Measurements from ENCODE around the gene TEAD1. TPM values are rescaled to one million over a fixed set of nuclear protein-coding genes. Genes with fewer than 3 reads are reported as not detected.

The TEAD1 gene
- total and polyA plus RNA-seq, 4 donors = 9.1 to 38.4 (median 10.7) TPM

- WGBS = 87% methylated on average over 3 of the region's 3 CpGs
- no peak for TF ChIP-seq ZBTB33 (IDR thresholded peaks at IDR 0.05)
- no peak for TF ChIP-seq MAX (IDR thresholded peaks at IDR 0.05)
- no peak for TF ChIP-seq TAF1 (conservative IDR thresholded peaks at IDR 0.05)
- no peak for TF ChIP-seq HNF4G (IDR thresholded peaks at IDR 0.05)
- no peak for TF ChIP-seq REST (IDR thresholded peaks at IDR 0.05)
- peaks cover 0 to 12% (median 7%) of the 10 kb centered on the region in 4 donors for H3K36me3 ChIP-seq (ENCODE audit: control insufficient read depth in 4 of 4, insufficient read depth in 3 of 4, low read depth in 1 of 4, low read length in 3 of 4)
Observed at GRCh38 chr11:12761029-12761428, 86.8 kb downstream of the TEAD1 start.

GRCh38 chr11:12762278-12762677, 88.1 kb downstream of the TEAD1 start:
- no peak overlapping the region for H3K4me3 ChIP-seq (ENCODE audit: low read depth in 1 of 3, low read length in 3 of 3)
- peaks cover 0 to 4% (median 2%) of the 10 kb centered on the region in 4 donors for H3K4me1 ChIP-seq (ENCODE audit: control insufficient read depth in 4 of 4, insufficient read depth in 4 of 4, low read length in 3 of 4)
- no peak for TF ChIP-seq CTCF (IDR thresholded peaks at IDR 0.05; ENCODE audit: low read depth, low read length, missing input control)
- no peak for TF ChIP-seq MAX (IDR thresholded peaks at IDR 0.05)
- TF ChIP-seq YY1 (IDR thresholded peaks at IDR 0.05) = no peak
- TF ChIP-seq ZBTB33 (IDR thresholded peaks at IDR 0.05) = no peak
- TF ChIP-seq HNF4A (conservative IDR thresholded peaks at IDR 0.05) = no peak
- TF ChIP-seq SP1 (IDR thresholded peaks at IDR 0.05) = no peak
- no peak for TF ChIP-seq HNF4G (IDR thresholded peaks at IDR 0.05)
- no peak for TF ChIP-seq RXRA (IDR thresholded peaks at IDR 0.05)
- TF ChIP-seq FOXA2 (IDR thresholded peaks at IDR 0.05) = no peak
- TF ChIP-seq REST (IDR thresholded peaks at IDR 0.05) = no peak
- TF ChIP-seq EGR1 (IDR thresholded peaks at IDR 0.05; ENCODE audit: low read depth in 2 of 2) = no peak
- TF ChIP-seq NR2F2 (IDR thresholded peaks at IDR 0.05) = no peak
- no peak for TF ChIP-seq JUND (IDR thresholded peaks at IDR 0.05)
- no peak for TF ChIP-seq TAF1 (conservative IDR thresholded peaks at IDR 0.05)
- no peak for TF ChIP-seq ATF3 (IDR thresholded peaks at IDR 0.05)
- no peak for TF ChIP-seq RAD21 (IDR thresholded peaks at IDR 0.05)
- no peak for TF ChIP-seq FOXA1 (IDR thresholded peaks at IDR 0.05)
- no peaks in the 10 kb centered on the region for H3K9me3 ChIP-seq (ENCODE audit: control insufficient read depth in 4 of 4, low read length in 3 of 4)
- H3K27me3 ChIP-seq (ENCODE audit: control insufficient read depth in 4 of 4, insufficient read depth in 4 of 4, low read length in 3 of 4) = no peaks in the 10 kb centered on the region
- no peak for DNase-seq (ENCODE audit: low spot score)
- 79% methylated on average over 5 of the region's 5 CpGs for WGBS
- H3K27ac ChIP-seq (ENCODE audit: low read depth in 1 of 2, low read length in 2 of 2) = no peak overlapping the region
- H3K36me3 ChIP-seq (ENCODE audit: control insufficient read depth in 4 of 4, insufficient read depth in 3 of 4, low read depth in 1 of 4, low read length in 3 of 4) = peaks cover 0 to 12% (median 7%) of the 10 kb centered on the region in 4 donors
- no peak overlapping the region for H3K9ac ChIP-seq (ENCODE audit: low read depth in 1 of 2, low read length in 2 of 2)

More at GRCh38 chr11:12761029-12761428, 86.8 kb downstream of the TEAD1 start:
- DNase-seq (ENCODE audit: low spot score) = no peak
- Histone ChIP-seq H3K27me3 (ENCODE audit: control insufficient read depth in 4 of 4, insufficient read depth in 4 of 4, low read length in 3 of 4) (no peaks in the 10 kb centered on the region), H3K4me3 (ENCODE audit: low read depth in 1 of 3, low read length in 3 of 3) (no peak overlapping the region), H3K9me3 (ENCODE audit: control insufficient read depth in 4 of 4, low read length in 3 of 4) (no peaks in the 10 kb centered on the region), H3K4me1 (ENCODE audit: control insufficient read depth in 4 of 4, insufficient read depth in 4 of 4, low read length in 3 of 4) (peaks cover 0 to 3% (median 2%) of the 10 kb centered on the region in 4 donors), H3K27ac (ENCODE audit: low read depth in 1 of 2, low read length in 2 of 2) (no peak overlapping the region), H3K9ac (ENCODE audit: low read depth in 1 of 2, low read length in 2 of 2) (no peak overlapping the region)

Data from liver (tissue), 9 donors.